GM12892 (cell line): ENCODE data around the gene PPP1R3F.
"Not testable (repeated sequence)": the region's sequence is repeated elsewhere in the genome, so short reads cannot be mapped to it uniquely, and the experiment has no call there.

ENCODE experiments used
- DNase-seq: peaks from one replicate; pipeline ENCODE4 v3.0.0; 2011; ENCODE audit not compliant: insufficient read length
- FAIRE-seq: peaks from 2 replicates; lab custom pipeline; 2011; peaks lifted over from hg19 to GRCh38; lab: Jason Lieb, UNC
- POLR2A ChIP-seq: IDR thresholded peaks from 2 replicates; pipeline ENCODE4 v1.6.1; 2011; ENCODE audit warnings: low read depth, low read length, control low read depth
- POLR2AphosphoS5 ChIP-seq: IDR thresholded peaks from 2 replicates; pipeline ENCODE4 v1.6.1; 2011; ENCODE audit warnings: low read depth, low read length, control low read depth
- TAF1 ChIP-seq: IDR thresholded peaks from 2 replicates; pipeline ENCODE4 v1.6.1; 2011; ENCODE audit warnings: low read depth, mild to moderate bottlenecking, control low read depth, low read length, borderline replicate concordance

PPP1R3F gene

GRCh38 chrX:49278081-49278480 is 8.5 kb downstream of the PPP1R3F start:
- TF ChIP-seq POLR2AphosphoS5: no peak
- TF ChIP-seq TAF1: no peak
- DNase-seq (no peak), FAIRE-seq (no peak)

GRCh38 chrX:49282647-49283011 is 13.0 kb downstream of the PPP1R3F start:
- TF ChIP-seq POLR2AphosphoS5 (no peak), TAF1 (no peak), POLR2A (no peak)
- FAIRE-seq: no peak
- no peak for DNase-seq

GRCh38 chrX:49284212-49284611 is 14.6 kb downstream of the PPP1R3F start:
- TF ChIP-seq POLR2AphosphoS5: no peak
- TF ChIP-seq TAF1: no peak
- no peak for TF ChIP-seq POLR2A
- FAIRE-seq (no peak), DNase-seq (no peak)

- TF ChIP-seq POLR2A (no peak), POLR2AphosphoS5 (no peak)
- DNase-seq: no peak
- FAIRE-seq: no peak
Observed at GRCh38 chrX:49286136-49286535, 16.5 kb downstream of the PPP1R3F start.

- no peak for TF ChIP-seq TAF1
- no peak for TF ChIP-seq POLR2A
- no peak for TF ChIP-seq POLR2AphosphoS5
- FAIRE-seq (no peak), DNase-seq (no peak)
Observed at GRCh38 chrX:49286581-49286980, 17.0 kb downstream of the PPP1R3F start.

GRCh38 chrX:49287665-49288064 is 18.1 kb downstream of the PPP1R3F start:
- no peak for FAIRE-seq
- TF ChIP-seq TAF1 (no peak), POLR2AphosphoS5 (no peak), POLR2A (no peak)

GRCh38 chrX:49290215-49290614 is 20.6 kb downstream of the PPP1R3F start:
- no peak for FAIRE-seq
- no peak for DNase-seq
- no peak for TF ChIP-seq POLR2A
- no peak for TF ChIP-seq TAF1
- TF ChIP-seq POLR2AphosphoS5: no peak

More at GRCh38 chrX:49287665-49288064, 18.1 kb downstream of the PPP1R3F start:
- DNase-seq: no peak

- DNase-seq (no peak), FAIRE-seq (no peak)
- TF ChIP-seq POLR2AphosphoS5 (no peak), TAF1 (no peak), POLR2A (no peak)
Observed at GRCh38 chrX:49291615-49292337, 22.2 kb downstream of the PPP1R3F start.

- FAIRE-seq (no peak), DNase-seq (no peak)
- no peak for TF ChIP-seq TAF1
- TF ChIP-seq POLR2AphosphoS5: no peak
- TF ChIP-seq POLR2A: no peak
Observed at GRCh38 chrX:49292400-49293362, 23.1 kb downstream of the PPP1R3F start.

- DNase-seq, FAIRE-seq: not testable (repeated sequence)
Observed at GRCh38 chrX:49299293-49299692, 29.7 kb downstream of the PPP1R3F start.

- TF ChIP-seq POLR2A: no peak
- TF ChIP-seq POLR2AphosphoS5: no peak
- no peak for TF ChIP-seq TAF1
- DNase-seq (no peak), FAIRE-seq (no peak)
Observed at GRCh38 chrX:49300703-49301102, 31.1 kb downstream of the PPP1R3F start.

GRCh38 chrX:49303346-49303745 is 33.8 kb downstream of the PPP1R3F start, which contains the start of gene GAGE10:
TSS of gene GAGE10 (plus strand) at chrX:49303646. CDS start at chrX:49304860, 1,214 bp downstream.
- no peak for FAIRE-seq

GRCh38 chrX:49307775-49308174 is 38.2 kb downstream of the PPP1R3F start:
- not testable (repeated sequence) for DNase-seq, FAIRE-seq

More at GRCh38 chrX:49303346-49303745, 33.8 kb downstream of the PPP1R3F start, which contains the start of gene GAGE10:
- DNase-seq: no peak
- no peak for TF ChIP-seq POLR2A
- TF ChIP-seq TAF1: no peak
- TF ChIP-seq POLR2AphosphoS5: no peak
